H1 (cell line): ENCODE measurements around the gene STEAP2. TPM values are rescaled to one million over a fixed set of nuclear protein-coding genes. Genes with fewer than 3 reads are reported as not detected.

Source experiments
- CTCF ChIA-PET: fragments of 300-600 bp; sonication (Branson Sonifier 250); formaldehyde crosslinking; loops from one replicate; lab custom pipeline; 2021; ENCODE audit not compliant: partially characterized antibody; lab: Charles Lee
- POLR2A ChIA-PET: fragments of 300-600 bp; sonication (Branson Sonifier 250); formaldehyde crosslinking; loops from one replicate; lab custom pipeline; 2021; ENCODE audit warnings: inconsistent platforms; ENCODE audit not compliant: partially characterized antibody; lab: Charles Lee
- DNase-seq, 2 experiments: peaks; one replicate each; pipeline versions ENCODE4 v3.0.0 to v3.0.0-alpha.2; 2010 to 2022; ENCODE audit warnings: low spot score in 2 of 2, low read depth in 1 of 2, mixed read lengths in 1 of 2
- FAIRE-seq: peaks from 2 replicates; lab custom pipeline; 2011; peaks lifted over from hg19 to GRCh38; lab: Jason Lieb, UNC
- H2AFZ ChIP-seq: 2 replicates; pipeline ENCODE4 v1.8.1; 2012; ENCODE audit warnings: low read length, inconsistent platforms
- H2AK5ac ChIP-seq: 2 replicates; pipeline ENCODE4 v1.6.1; 2013; ENCODE audit warnings: low read depth, low read length
- H2BK120ac ChIP-seq: replicated peaks from 2 replicates; pipeline ENCODE3; 2013; ENCODE audit warnings: low read depth, low read length, inconsistent platforms
- H2BK12ac ChIP-seq: 2 replicates; pipeline ENCODE4 v1.6.1; 2013; ENCODE audit warnings: low read depth, low read length
- H2BK15ac ChIP-seq: 2 replicates; pipeline ENCODE4 v1.6.1; 2013; ENCODE audit warnings: low read length
- H2BK20ac ChIP-seq: 2 replicates; pipeline ENCODE4 v1.6.1; 2013; ENCODE audit warnings: low read length
- H2BK5ac ChIP-seq: 2 replicates; pipeline ENCODE4 v1.6.1; 2013; ENCODE audit warnings: low read depth, low read length
- H3K14ac ChIP-seq: 2 replicates; pipeline ENCODE4 v1.6.1; 2013; ENCODE audit warnings: inconsistent platforms; ENCODE audit not compliant: insufficient read length
- H3K18ac ChIP-seq: 2 replicates; pipeline ENCODE4 v1.6.1; 2013; ENCODE audit warnings: low read length; ENCODE audit errors: extremely low read depth
- H3K23ac ChIP-seq: 2 replicates; pipeline ENCODE4 v1.6.1; 2013; ENCODE audit warnings: inconsistent platforms; ENCODE audit not compliant: insufficient read length
- H3K23me2 ChIP-seq: 2 replicates; pipeline ENCODE4 v1.6.1; 2013; ENCODE audit warnings: low read depth, low read length
- H3K27ac ChIP-seq: 2 replicates; pipeline ENCODE4 v1.6.1; 2011; ENCODE audit warnings: low read depth, low read length, inconsistent platforms
- H3K27me3 ChIP-seq, 4 experiments: replicated peaks in 1 of 4; 1 replicate in 1 of 4; 2 replicates in 3 of 4; pipeline versions ENCODE4 v1.6.1 to v1.8.1; 2011 to 2013; ENCODE audit warnings: low read length in 3 of 4, mild to moderate bottlenecking in 3 of 4, inconsistent platforms in 2 of 4, mixed read lengths in 2 of 4, moderate library complexity in 1 of 4; ENCODE audit not compliant: control insufficient read depth in 3 of 4, insufficient read depth in 3 of 4; ENCODE audit errors: extremely low read depth in 1 of 4
- H3K36me3 ChIP-seq, 4 experiments: 2 replicates each; pipeline versions ENCODE4 v1.6.1 to v1.8.1; 2011 to 2013; ENCODE audit warnings: mild to moderate bottlenecking in 4 of 4, low read length in 3 of 4, moderate library complexity in 2 of 4, control low read depth in 1 of 4, inconsistent platforms in 1 of 4; ENCODE audit not compliant: insufficient read depth in 4 of 4, control insufficient read depth in 2 of 4
- H3K4ac ChIP-seq: replicated peaks from 2 replicates; pipeline ENCODE3; 2013; ENCODE audit warnings: low read length, low read depth, mixed read lengths, inconsistent platforms; ENCODE audit not compliant: insufficient read length
- H3K4me1 ChIP-seq, 4 experiments: replicated peaks in 1 of 4; 1 replicate in 1 of 4; 2 replicates in 3 of 4; pipeline versions ENCODE4 v1.6.1 to v1.8.1; 2011 to 2013; ENCODE audit warnings: low read length in 3 of 4, inconsistent platforms in 2 of 4, mixed read lengths in 1 of 4; ENCODE audit not compliant: insufficient read depth in 4 of 4, control insufficient read depth in 3 of 4
- H3K4me2 ChIP-seq, 2 experiments: 2 replicates each; pipeline versions ENCODE4 v1.6.1 to v1.8.1; 2011 to 2013; ENCODE audit warnings: low read depth in 2 of 2, low read length in 2 of 2, control low read depth in 1 of 2, inconsistent platforms in 1 of 2, mild to moderate bottlenecking in 1 of 2; ENCODE audit not compliant: insufficient read depth in 1 of 2
- H3K4me3 ChIP-seq, 4 experiments: fragments of 200-600, 300-600 bp in 1 of 4; sonication (generic), shearing (Covaris generic), sonication (Bioruptor Twin) in 1 of 4; 2 replicates each; pipeline versions ENCODE4 v1.5.1 to v1.8.1; 2011 to 2016; ENCODE audit warnings: low read length in 4 of 4, low read depth in 3 of 4, control low read depth in 2 of 4, inconsistent platforms in 2 of 4, mild to moderate bottlenecking in 2 of 4, mixed read lengths in 1 of 4, moderate library complexity in 1 of 4; ENCODE audit not compliant: insufficient read depth in 2 of 4; ENCODE audit errors: extremely low read depth in 1 of 4
- H3K56ac ChIP-seq: replicated peaks from 2 replicates; pipeline ENCODE3; 2013; ENCODE audit warnings: low read depth, mild to moderate bottlenecking, mixed read lengths, low read length, inconsistent platforms; ENCODE audit not compliant: insufficient read length
- H3K79me1 ChIP-seq: 2 replicates; pipeline ENCODE4 v1.6.1; 2013; ENCODE audit warnings: low read depth, low read length, control low read depth
- H3K79me2 ChIP-seq, 2 experiments: 2 replicates each; pipeline versions ENCODE4 v1.6.1 to v1.8.1; 2012 to 2013; ENCODE audit warnings: low read length in 2 of 2, mild to moderate bottlenecking in 2 of 2, inconsistent platforms in 1 of 2; ENCODE audit not compliant: insufficient read depth in 2 of 2, control insufficient read depth in 1 of 2
- H3K9ac ChIP-seq, 4 experiments: replicated peaks in 1 of 4; 1 replicate in 1 of 4; 2 replicates in 3 of 4; pipeline versions ENCODE4 v1.6.1 to v1.8.1; 2011 to 2013; ENCODE audit warnings: low read depth in 3 of 4, low read length in 3 of 4, control low read depth in 2 of 4, mild to moderate bottlenecking in 2 of 4, moderate library complexity in 2 of 4, inconsistent platforms in 1 of 4; ENCODE audit errors: extremely low read depth in 1 of 4
- H3K9me3 ChIP-seq, 2 experiments: 2 replicates each; pipeline versions ENCODE4 v1.6.1 to v1.8.1; 2012 to 2013; ENCODE audit warnings: mild to moderate bottlenecking in 2 of 2, moderate library complexity in 2 of 2, control low read depth in 1 of 2, inconsistent platforms in 1 of 2, low read depth in 1 of 2, low read length in 1 of 2, mixed read lengths in 1 of 2; ENCODE audit not compliant: insufficient read depth in 2 of 2
- H4K20me1 ChIP-seq, 2 experiments: replicated peaks in 1 of 2; 2 replicates each; pipeline versions ENCODE3 to v1.8.1; 2011 to 2013; ENCODE audit warnings: inconsistent platforms in 2 of 2, low read length in 2 of 2, mild to moderate bottlenecking in 1 of 2; ENCODE audit not compliant: insufficient read depth in 2 of 2, control insufficient read depth in 1 of 2
- H4K5ac ChIP-seq: 2 replicates; pipeline ENCODE4 v1.6.1; 2013; ENCODE audit warnings: low read length, low read depth, mixed read lengths, inconsistent platforms; ENCODE audit not compliant: insufficient read length
- H4K8ac ChIP-seq: 2 replicates; pipeline ENCODE4 v1.8.0; 2013; ENCODE audit warnings: mild to moderate bottlenecking, moderate library complexity, low read length, inconsistent platforms; ENCODE audit not compliant: insufficient read depth; ENCODE audit errors: extremely low read depth
- H4K91ac ChIP-seq: replicated peaks from 2 replicates; pipeline ENCODE3; 2013; ENCODE audit warnings: low read length, mixed read lengths, inconsistent platforms; ENCODE audit not compliant: insufficient read length
- JUND ChIP-seq: IDR thresholded peaks from 2 replicates; pipeline ENCODE4 v1.6.1; 2011; ENCODE audit warnings: mild to moderate bottlenecking, improper control_type of control experiment, low read length
- KDM4A ChIP-seq: IDR thresholded peaks from one replicate; pipeline ENCODE4 v1.7.1; 2012; ENCODE audit warnings: low read depth, mild to moderate bottlenecking, moderate library complexity, low read length, inconsistent platforms; ENCODE audit not compliant: severe bottlenecking
- NRF1 ChIP-seq: IDR thresholded peaks from 2 replicates; pipeline ENCODE4 v1.6.1; 2011; ENCODE audit warnings: mild to moderate bottlenecking, low read depth, low read length, improper control_type of control experiment
- YY1 ChIP-seq: IDR thresholded peaks from 2 replicates; pipeline ENCODE4 v1.6.1; 2011; ENCODE audit warnings: low read depth, mild to moderate bottlenecking, low read length
- WGBS, 2 experiments: shearing (Covaris generic) in 1 of 2; methylation state at CpG; one replicate each; pipeline versions ENCODE4 v1.1.6 to v1.1.7; 2013 to 2015; ENCODE audit warnings: low lambda C conversion rate in 2 of 2, mixed read lengths in 2 of 2, inconsistent platforms in 1 of 2, low coverage in 1 of 2, missing lambda C conversion rate in 1 of 2; ENCODE audit not compliant: insufficient replicate concordance in 2 of 2, insufficient coverage in 1 of 2, insufficient read length in 1 of 2; ENCODE audit errors: extremely low coverage in 1 of 2, missing lambda C conversion rate in 1 of 2; 5-methylcytosine and 5-hydroxymethylcytosine counted together
- polyA plus RNA-seq, 7 experiments: library from polyadenylated mRNA; depleted of rRNA in 3 of 7; stranded (reverse) in 5 of 7; unstranded in 2 of 7; fragments of >200 nt in 5 of 7; fragments of 200-250 nt in 2 of 7; gene quantifications; 1 replicate in 5 of 7; 2 replicates in 1 of 7; 4 replicates in 1 of 7; pipeline versions ENCODE4 v1.2.1 to v1.2.3, GENCODE V29; 2011 to 2013; ENCODE audit warnings: missing spikeins in 2 of 7, mixed read lengths in 2 of 7
- total RNA-seq: library from RNA; stranded (reverse); fragmentation: NEBNext Ultra II Directional; extraction: Animal tissue kit (Norgen Biotek cat#: 25700); gene quantifications from 2 replicates; pipeline ENCODE4 v1.2.1, GENCODE V29; 2021
- TF ChIP-seq, protein P1 (sequence below): IDR thresholded peaks from 2 replicates; pipeline ENCODE4 v1.6.1; 2012; ENCODE audit warnings: inconsistent platforms
- TF ChIP-seq, protein P2 (sequence below): IDR thresholded peaks from 2 replicates; pipeline ENCODE4 v1.6.1; 2012; ENCODE audit warnings: low read length, inconsistent platforms

The STEAP2 gene
- total and polyA plus RNA-seq, 2 of the 8 experiments (the other 6 are each of a cell fraction or from before 2014, with no cell fraction given), result 13.4 to 18.4 TPM

DNA sequence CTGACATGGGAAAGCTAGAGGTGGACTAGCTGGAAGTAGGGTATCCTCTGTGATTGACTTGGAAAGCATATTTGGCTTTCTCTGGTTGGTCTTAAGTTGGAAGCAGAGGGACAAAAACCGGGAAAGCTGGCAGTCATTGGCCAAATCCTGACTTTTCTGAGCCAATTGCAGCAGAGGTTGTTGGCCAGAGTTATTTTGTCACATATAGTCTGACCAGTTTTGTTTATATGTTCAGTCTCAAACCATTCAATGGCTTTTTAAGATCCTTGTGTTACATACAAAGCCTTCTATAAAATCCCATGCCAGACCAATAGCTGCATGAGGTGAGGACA lies 39.7 kb downstream of the STEAP2 start:
- Histone ChIP-seq H3K27me3 (peaks cover 0 to 6% (median 0%) of the 10 kb centered on the region in 4 experiments; a peak in 2 of 7 replicates), H3K23me2 (no peaks in the 10 kb centered on the region), H4K20me1 (no peaks in the 10 kb centered on the region), H2BK15ac (no peak overlapping the region), H3K23ac (no peak overlapping the region), H3K79me2 (no peaks in the 10 kb centered on the region), H2AK5ac (no peak overlapping the region), H3K79me1 (no peaks in the 10 kb centered on the region), H2BK5ac (no peak overlapping the region), H4K5ac (no peak overlapping the region), H3K4me3 (no peak overlapping the region), H3K18ac (no peak overlapping the region), H2AFZ (no peak overlapping the region), H4K91ac (no peak overlapping the region), H2BK12ac (no peak overlapping the region), H3K9me3 (0 out of 4 replicates have a peak, but pooled peaks cover 0 to 3% of the 10 kb centered on the region in 2 experiments), H3K9ac (no peak overlapping the region), H3K4me1 (peaks cover 0 to 5% (median 3%) of the 10 kb centered on the region in 4 experiments; a peak in 4 of 7 replicates), H2BK20ac (no peak overlapping the region), H3K27ac (no peak overlapping the region), H3K14ac (no peak overlapping the region), H3K36me3 (no peaks in the 10 kb centered on the region), H3K4ac (no peak overlapping the region), H3K56ac (no peak overlapping the region), H3K4me2 (no peak overlapping the region), H4K8ac (no peak overlapping the region), H2BK120ac (no peak overlapping the region)
- ChIA-PET POLR2A (no interaction called here), CTCF (interaction anchor here (1.0 to 2.5 kb wide), 3 partner anchors 9 to 61 kb away, joined by 3 to 11 read pairs (median 4); no protein-coding TSS in a partner anchor)
- TF ChIP-seq JUND, result no peak
- TF ChIP-seq KDM4A, result no peak
- TF ChIP-seq, protein P1, sequence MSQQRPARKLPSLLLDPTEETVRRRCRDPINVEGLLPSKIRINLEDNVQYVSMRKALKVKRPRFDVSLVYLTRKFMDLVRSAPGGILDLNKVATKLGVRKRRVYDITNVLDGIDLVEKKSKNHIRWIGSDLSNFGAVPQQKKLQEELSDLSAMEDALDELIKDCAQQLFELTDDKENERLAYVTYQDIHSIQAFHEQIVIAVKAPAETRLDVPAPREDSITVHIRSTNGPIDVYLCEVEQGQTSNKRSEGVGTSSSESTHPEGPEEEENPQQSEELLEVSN, result no peak
- no peak for TF ChIP-seq YY1
- TF ChIP-seq, protein P2, sequence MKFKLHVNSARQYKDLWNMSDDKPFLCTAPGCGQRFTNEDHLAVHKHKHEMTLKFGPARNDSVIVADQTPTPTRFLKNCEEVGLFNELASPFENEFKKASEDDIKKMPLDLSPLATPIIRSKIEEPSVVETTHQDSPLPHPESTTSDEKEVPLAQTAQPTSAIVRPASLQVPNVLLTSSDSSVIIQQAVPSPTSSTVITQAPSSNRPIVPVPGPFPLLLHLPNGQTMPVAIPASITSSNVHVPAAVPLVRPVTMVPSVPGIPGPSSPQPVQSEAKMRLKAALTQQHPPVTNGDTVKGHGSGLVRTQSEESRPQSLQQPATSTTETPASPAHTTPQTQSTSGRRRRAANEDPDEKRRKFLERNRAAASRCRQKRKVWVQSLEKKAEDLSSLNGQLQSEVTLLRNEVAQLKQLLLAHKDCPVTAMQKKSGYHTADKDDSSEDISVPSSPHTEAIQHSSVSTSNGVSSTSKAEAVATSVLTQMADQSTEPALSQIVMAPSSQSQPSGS, result no peak
- no peak for TF ChIP-seq NRF1
- DNase-seq (no peak), FAIRE-seq (no peak)
- 76% methylated on average over 1 of the region's 1 CpG; no CpG with 5 or more reads in 1 of the 2 experiments for WGBS, 2 experiments
